NCI-H1436 treated with DMSO at 0.1 percent for 48 hours (cell line): ENCODE measurements around the gene ZNF213.
"Not testable (repeated sequence)": the region's sequence is repeated elsewhere in the genome, so short reads cannot be mapped to it uniquely, and the experiment has no call there.

ENCODE experiments used
- DNase-seq: peaks from one replicate; lab custom pipeline; 2025; lab: John Stamatoyannopoulos, UW

The ZNF213 gene

GRCh38 chr16:3170440-3171180, 35.8 kb downstream of the ZNF213 start:
- DNase-seq: no peak

DNA sequence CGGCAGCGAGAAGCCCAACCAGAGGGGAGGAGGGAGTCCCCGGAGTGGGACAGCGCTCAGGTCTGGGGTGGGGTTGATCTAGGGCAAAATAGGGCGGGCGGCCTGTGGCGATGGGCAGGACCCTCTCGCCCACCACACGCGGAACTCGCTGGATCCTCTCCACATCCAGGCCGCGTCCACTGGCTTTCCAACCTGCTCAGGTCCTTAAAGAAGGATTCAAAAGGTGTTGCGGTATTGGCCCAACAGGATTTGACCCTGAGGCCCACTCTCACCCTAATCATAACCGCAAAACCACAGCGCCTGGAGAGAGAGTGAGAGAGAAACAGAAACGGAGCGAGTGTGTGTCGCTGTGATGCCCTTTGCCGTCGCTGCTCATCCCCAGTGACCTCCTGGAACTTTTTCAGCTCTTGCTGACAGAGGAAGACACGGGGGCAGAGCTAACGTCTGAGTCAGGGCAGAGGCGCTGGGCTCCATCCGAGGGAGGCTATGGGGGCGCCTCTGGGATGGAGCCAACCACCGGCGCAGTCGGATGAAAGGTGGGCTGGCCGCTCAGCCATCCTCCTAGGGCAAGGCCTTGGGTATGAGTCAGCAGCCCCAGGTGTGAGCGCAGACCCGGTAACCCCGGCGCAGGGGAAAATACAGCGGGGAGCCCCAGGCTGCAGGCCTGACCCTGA, 36.5 kb downstream of the ZNF213 start:
- no peak for DNase-seq

GRCh38 chr16:3171855-3172593, 37.2 kb downstream of the ZNF213 start:
- DNase-seq: no peak

DNA sequence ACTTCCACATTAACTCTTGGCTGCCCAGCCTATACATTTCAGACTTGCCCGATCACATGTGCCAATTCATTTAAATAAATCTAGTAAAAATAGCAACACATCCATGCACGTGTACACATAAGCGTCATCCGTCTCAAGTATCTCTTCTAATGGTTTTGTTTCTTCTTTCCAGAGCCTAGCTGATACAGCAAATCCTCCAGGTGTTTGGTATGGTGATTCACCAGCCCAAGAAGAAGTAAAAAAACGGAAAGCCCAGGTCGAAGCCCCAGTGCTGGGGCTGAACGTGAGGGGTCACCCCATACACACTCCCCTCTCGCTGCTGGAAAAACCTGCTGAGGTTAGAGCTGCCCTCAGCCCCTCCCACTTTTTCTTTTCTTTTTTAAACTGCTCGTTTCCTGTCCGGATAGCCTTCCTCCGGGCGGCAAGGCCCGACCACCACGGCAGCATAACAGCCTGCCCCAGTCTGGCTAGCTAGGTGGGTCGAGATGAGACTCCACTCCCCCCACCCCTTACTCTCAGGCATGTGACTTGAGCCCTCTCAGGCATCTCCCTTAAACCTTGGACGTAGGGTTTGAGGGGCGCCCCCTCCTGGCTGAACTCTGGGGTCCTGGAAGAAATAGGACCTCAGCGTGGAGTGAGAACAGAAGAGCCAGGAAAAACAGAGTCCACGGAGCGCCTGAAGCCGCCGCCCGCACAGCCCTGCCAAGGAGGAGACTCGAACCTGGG, 39.2 kb downstream of the ZNF213 start:
- DNase-seq: no peak

DNA sequence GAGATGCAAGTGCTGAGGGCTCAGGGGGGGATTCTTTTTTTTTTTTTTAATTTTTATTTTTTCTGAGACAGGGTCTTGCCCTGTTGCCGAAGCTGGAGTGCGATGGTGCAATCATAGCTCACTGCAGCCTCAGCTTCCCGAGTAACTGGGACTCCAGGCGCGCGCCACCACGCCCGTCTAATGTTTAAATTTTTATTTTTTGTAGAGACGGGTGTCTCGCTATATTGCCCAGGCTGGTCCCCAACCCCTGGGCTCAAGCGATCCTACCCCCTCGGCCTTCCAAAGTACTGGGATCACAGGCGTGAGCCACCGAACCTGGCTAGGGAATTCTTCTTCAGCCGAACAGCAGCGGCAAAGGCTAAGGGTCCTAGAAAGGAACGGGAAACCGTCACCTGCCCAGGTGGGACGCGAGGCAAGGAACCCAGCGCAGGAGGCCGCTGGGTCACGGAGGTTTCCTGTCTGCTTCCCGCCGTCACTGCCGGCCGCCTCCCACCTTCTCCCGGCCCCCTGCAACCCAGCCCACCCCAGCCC, 39.9 kb downstream of the ZNF213 start:
- no peak for DNase-seq

GRCh38 chr16:3175157-3176093, 40.6 kb downstream of the ZNF213 start:
- no peak for DNase-seq

GRCh38 chr16:3179651-3180050, 44.8 kb downstream of the ZNF213 start:
- DNase-seq: no peak

GRCh38 chr16:3180445-3180878, 45.6 kb downstream of the ZNF213 start:
- no peak for DNase-seq

GRCh38 chr16:3182293-3182607, 47.4 kb downstream of the ZNF213 start:
- DNase-seq: not testable (repeated sequence)

DNA sequence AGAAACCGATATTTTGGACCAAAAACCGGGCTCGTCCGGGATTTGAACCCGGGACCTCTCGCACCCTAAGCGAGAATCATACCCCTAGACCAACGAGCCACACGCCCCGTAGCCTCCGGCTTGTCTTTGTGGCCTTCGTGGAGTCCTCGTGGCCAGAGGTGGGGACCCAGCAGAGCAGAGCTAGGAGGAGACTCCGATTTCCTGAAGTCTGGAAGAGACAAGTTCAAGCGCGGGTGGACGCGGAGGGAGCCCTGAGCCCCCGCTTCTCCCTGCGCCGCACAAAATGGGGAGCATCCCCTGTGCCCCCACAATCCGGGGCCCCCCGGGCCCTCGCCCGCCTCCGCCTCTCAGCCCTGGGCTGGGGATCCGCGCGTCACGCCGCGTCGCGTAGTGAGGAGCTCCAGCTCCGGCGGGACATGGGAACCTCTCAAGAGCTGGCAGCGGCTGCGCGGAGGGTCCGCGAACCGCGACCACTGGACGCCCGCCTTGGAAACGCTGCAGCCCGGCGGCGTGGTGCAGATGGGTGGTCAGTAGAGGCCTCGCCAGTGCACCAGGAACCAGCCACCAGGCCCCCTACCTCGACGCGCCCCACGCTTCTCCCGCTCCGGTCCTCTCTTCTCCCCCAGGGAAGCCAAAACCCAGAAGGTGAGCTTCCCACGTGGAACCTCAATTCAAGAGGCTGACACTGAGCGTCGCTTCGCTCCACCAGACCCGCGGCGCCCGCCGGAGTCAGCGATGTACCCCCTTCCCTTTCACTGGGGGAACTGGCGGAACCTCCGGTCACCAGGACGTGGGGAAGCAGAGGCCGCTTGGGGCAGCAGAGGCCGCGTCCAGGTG, 48.0 kb downstream of the ZNF213 start:
- no peak for DNase-seq

DNA sequence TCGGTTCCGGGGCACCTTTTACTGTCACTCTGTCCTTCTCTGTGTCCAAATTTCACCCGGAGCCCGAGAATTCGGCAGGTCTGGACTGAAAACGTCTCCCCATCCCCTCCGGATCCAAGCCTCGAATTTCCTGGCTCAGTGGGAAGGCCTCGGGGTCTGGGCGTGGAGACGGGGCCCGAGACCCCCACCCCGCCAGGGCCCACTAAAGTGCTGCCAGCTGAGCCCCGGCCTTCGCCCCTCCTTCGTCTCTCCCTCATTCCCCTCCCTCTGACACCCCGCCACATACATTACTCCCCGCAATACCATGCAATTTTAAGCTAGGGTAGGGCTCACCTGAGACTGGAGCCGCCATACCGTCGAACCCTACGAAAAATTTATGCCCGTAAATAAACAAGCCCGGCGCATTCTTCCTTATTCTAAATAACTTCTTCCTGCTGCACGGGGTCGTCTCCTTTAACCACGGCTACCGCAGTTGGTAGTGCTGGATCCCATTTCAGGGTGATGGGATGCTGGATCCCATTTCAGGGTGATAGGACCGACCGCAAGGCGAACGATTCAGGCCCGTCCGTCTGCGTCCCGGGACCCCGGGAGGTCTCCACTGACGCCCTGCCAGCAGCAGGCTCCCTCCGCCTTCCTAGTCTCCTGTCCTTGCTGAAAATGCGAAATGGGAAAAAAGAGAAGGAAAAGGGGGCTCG, 48.8 kb downstream of the ZNF213 start:
- DNase-seq: no peak

DNA sequence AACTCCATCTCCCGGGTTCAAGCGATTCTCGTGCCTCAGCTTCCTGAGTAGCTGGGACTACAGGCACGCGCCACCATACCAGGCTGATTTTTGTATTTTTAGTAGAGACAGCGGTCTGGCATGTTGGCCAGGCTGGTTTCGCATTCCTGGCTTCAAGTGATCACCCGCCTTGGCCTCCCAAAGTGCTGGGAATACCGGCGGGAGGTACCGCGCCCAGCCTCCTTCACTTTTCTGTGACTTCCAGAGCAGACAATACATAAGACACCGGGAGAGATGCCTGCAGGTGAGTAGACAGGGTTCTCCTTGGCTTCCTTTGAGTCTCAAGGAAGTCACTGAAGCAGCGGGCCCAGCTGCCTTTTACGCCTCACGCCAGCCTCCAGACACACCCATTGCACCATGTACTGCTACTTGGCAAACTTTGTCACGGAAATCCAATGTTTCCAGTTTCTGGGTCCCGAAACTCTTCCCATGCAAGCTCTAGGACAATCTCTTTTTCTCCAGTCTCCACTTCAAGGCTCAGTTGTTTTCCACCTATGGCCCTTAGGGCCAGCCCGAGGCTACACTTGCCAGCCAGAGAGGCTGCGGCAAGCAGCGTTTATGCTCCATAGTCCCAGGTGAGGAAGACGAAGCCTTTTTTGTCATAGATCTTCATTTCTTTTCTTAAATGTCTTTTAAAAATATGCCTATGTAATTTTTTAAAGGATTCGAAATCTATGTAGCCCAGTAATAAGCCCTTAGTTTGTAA, 52.3 kb downstream of the ZNF213 start:
- no peak for DNase-seq

DNA sequence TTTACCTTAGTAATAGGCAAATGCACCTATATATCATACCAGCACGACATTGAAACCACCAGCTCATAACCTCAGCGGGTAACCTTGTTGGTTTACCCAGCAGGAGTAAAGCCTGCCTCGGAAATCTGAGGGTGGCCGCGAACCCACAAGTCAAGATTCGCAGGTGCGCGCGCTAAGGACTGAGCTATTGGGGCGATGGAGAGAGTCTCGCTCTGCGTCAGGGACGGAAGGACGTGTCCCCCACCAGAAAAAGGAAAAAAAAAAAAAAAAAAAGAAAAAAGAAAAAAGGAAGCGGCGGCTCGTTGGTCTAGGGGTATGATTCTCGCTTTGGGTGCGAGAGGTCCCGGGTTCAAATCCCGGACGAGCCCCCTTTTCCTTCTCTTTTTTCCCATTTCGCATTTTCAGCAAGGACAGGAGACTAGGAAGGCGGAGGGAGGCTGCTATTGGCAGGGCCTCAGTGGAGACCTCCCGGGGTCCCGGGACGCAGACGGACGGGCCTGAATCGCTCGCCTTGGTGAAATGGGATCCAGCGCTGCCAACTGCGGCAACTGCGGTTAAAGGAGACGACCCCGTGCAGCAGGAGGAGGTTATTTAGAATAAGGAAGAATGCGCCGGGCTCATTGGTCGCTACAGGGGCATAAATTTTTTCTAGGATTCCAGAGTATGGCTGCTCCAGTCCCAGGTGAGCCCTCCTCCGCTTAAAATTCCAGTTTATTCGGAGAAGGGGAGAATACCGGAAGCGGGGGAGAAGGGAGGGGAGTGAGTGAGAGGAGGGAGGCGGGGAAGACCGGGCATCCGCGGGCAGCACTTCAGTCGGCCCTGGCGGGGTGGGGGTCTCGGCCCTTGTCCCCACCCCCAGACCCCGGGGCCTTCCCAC, 53.2 kb downstream of the ZNF213 start, which contains the start of gene OR1F1:
TSS of gene OR1F1 (plus strand) at position 407 of the 877 bp plus-strand sequence.
- DNase-seq: no peak

DNA sequence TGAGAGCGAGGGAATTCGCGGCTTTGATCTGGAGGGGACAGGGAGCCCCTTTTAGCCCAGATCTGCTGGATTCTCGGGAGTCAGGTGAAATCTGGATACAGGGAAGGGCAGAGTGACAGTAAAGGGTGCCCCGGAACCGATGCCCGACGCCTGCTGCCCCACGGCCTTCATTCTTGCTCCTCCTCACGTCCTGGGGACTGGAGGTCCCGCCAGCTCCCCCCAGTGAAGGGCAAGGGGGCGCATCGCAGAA, 53.8 kb downstream of the ZNF213 start:
- no peak for DNase-seq

- DNase-seq: no peak
Observed at GRCh38 chr16:3188925-3189825, 54.3 kb downstream of the ZNF213 start.

- no peak for DNase-seq
Observed at GRCh38 chr16:3189869-3190268, 55.0 kb downstream of the ZNF213 start.

DNA sequence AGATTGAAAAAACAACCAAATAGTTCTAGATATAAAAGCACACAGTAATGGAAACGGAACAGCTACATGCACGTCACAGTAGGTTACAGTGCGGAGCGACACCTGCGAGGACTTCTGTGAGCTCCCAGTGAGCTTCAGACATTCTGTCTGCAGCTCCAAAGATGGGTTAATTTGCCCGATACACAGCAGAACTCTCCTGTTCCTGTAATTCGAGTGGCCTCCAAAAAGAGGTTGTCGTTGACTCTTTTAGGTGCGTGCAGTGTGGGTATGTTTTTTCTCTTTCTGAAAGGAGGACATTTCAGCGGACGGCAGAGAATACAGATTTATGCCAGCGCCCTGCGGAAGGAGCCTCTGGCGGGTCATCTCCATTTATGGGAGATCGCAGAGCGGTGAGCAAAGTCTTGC, 56.1 kb downstream of the ZNF213 start:
- DNase-seq: no peak
